Measurements from ENCODE around the gene UGT1A7.

Gene UGT1A7

GRCh38 chr2:233801357-233802131 lies 119.8 kb downstream of the UGT1A7 start:
- no peak for DNase-seq

- no peak for DNase-seq
Observed at GRCh38 chr2:233802132-233802815, 120.6 kb downstream of the UGT1A7 start.

GRCh38 chr2:233803292-233803911 lies 121.7 kb downstream of the UGT1A7 start:
- no peak for DNase-seq

GRCh38 chr2:233803994-233804393 lies 122.3 kb downstream of the UGT1A7 start:
- no peak for DNase-seq

GRCh38 chr2:233807215-233807865 lies 125.6 kb downstream of the UGT1A7 start:
- DNase-seq, result no peak

GRCh38 chr2:233807966-233808935 lies 126.5 kb downstream of the UGT1A7 start:
- DNase-seq, result no peak

GRCh38 chr2:233810385-233810784 lies 128.7 kb downstream of the UGT1A7 start:
- DNase-seq, result no peak

- no peak for DNase-seq
Observed at GRCh38 chr2:233811087-233811486, 129.4 kb downstream of the UGT1A7 start.

- no peak for DNase-seq
Observed at GRCh38 chr2:233811732-233812131, 130.0 kb downstream of the UGT1A7 start.

GRCh38 chr2:233813236-233814055 lies 131.7 kb downstream of the UGT1A7 start:
- no peak for DNase-seq

GRCh38 chr2:233814056-233814835 lies 132.5 kb downstream of the UGT1A7 start:
- peak in 1 of 2 experiments; percentile 34 for DNase-seq

- no peak for DNase-seq
Observed at GRCh38 chr2:233815861-233816260, 134.2 kb downstream of the UGT1A7 start.

- peak; percentile 12 to 66 for DNase-seq
Observed at GRCh38 chr2:233816334-233816733, 134.6 kb downstream of the UGT1A7 start.

- no peak for DNase-seq
Observed at GRCh38 chr2:233816771-233817170, 135.1 kb downstream of the UGT1A7 start.

GRCh38 chr2:233817361-233817911 lies 135.7 kb downstream of the UGT1A7 start:
- no peak for DNase-seq

GRCh38 chr2:233817995-233818638 lies 136.4 kb downstream of the UGT1A7 start:
- DNase-seq, result no peak

GRCh38 chr2:233818639-233819621 lies 137.2 kb downstream of the UGT1A7 start:
- DNase-seq, result no peak

All from NCI-H524 (cell line).